Stimulated activated naive CD4-positive, alpha-beta T cell (primary cell): Measurements from ENCODE around the gene RORB.
"Not testable (repeated sequence)": the region's sequence is repeated elsewhere in the genome, so short reads cannot be mapped to it uniquely, and the experiment has no call there.

Experiments used
- DNase-seq, 6 experiments: peaks; one replicate each; lab custom pipeline; 2025; lab: John Stamatoyannopoulos, UW

The RORB gene

GRCh38 chr9:74513221-74513620 is 16.1 kb downstream of the RORB start:
- DNase-seq = no peak

- DNase-seq = no peak
Measured at GRCh38 chr9:74517188-74517587, 20.1 kb downstream of the RORB start.

GRCh38 chr9:74519419-74519818 is 22.3 kb downstream of the RORB start:
- no peak for DNase-seq

- DNase-seq = no peak
Measured at GRCh38 chr9:74521009-74521408, 23.9 kb downstream of the RORB start.

GRCh38 chr9:74524289-74524688 is 27.2 kb downstream of the RORB start:
- no peak for DNase-seq

GRCh38 chr9:74526215-74526614 is 29.1 kb downstream of the RORB start:
- no peak for DNase-seq

GRCh38 chr9:74527718-74528117 is 30.6 kb downstream of the RORB start:
- DNase-seq = no peak

GRCh38 chr9:74528207-74528606 is 31.1 kb downstream of the RORB start:
- no peak for DNase-seq

GRCh38 chr9:74530458-74530857 is 33.3 kb downstream of the RORB start:
- DNase-seq = not testable (repeated sequence)

- no peak for DNase-seq
Measured at GRCh38 chr9:74533253-74533652, 36.1 kb downstream of the RORB start.

- DNase-seq = no peak
Measured at GRCh38 chr9:74534841-74535240, 37.7 kb downstream of the RORB start.

GRCh38 chr9:74543145-74543544 is 46.0 kb downstream of the RORB start:
- no peak for DNase-seq

- DNase-seq = no peak
Measured at GRCh38 chr9:74551266-74551665, 54.1 kb downstream of the RORB start.

- no peak for DNase-seq
Measured at GRCh38 chr9:74554751-74555419, 57.8 kb downstream of the RORB start.

- no peak for DNase-seq
Measured at GRCh38 chr9:74555565-74555964, 58.4 kb downstream of the RORB start.

GRCh38 chr9:74556685-74557084 is 59.5 kb downstream of the RORB start:
- DNase-seq = no peak

- no peak for DNase-seq
Measured at GRCh38 chr9:74557571-74557970, 60.4 kb downstream of the RORB start.

- DNase-seq = no peak
Measured at GRCh38 chr9:74562611-74563010, 65.5 kb downstream of the RORB start.

- no peak for DNase-seq
Measured at GRCh38 chr9:74570879-74571512, 73.9 kb downstream of the RORB start.

GRCh38 chr9:74573640-74574191 is 76.6 kb downstream of the RORB start:
- DNase-seq = no peak

- no peak for DNase-seq
Measured at GRCh38 chr9:74576176-74576575, 79.0 kb downstream of the RORB start.

- DNase-seq = no peak
Measured at GRCh38 chr9:74577956-74578355, 80.8 kb downstream of the RORB start.

- no peak for DNase-seq
Measured at GRCh38 chr9:74589576-74589975, 92.4 kb downstream of the RORB start.

GRCh38 chr9:74595286-74595685 is 98.2 kb downstream of the RORB start:
- DNase-seq = no peak
